Measurements from ENCODE around the gene RBM27. TPM values are rescaled to one million over a fixed set of nuclear protein-coding genes. Genes with fewer than 3 reads are reported as not detected.

Gene RBM27
- polyA plus RNA-seq, 4 donors = 6.7 to 19.0 (median 8.4) TPM

DNA sequence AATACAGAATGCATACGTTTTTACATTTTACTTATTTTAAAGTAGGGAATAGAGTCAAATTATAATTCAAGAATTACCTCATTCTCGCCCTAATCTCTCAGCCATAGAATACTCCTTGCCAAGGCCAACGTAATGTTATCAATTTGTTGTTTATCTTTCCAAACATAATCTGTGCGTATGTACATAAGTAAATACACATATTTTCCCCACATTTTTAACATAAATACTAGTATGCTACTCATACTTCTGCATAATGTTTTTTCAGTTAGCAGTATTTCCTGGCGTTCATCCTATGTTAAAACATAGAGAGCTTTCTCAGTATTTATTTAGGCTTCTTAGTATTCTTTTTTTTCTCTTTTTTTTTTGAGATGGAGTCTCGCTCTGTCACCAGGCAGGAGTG lies 28.8 kb downstream of the RBM27 start:
- Histone ChIP-seq H3K36me3 (ENCODE audit: control insufficient read depth in 3 of 3, insufficient read depth in 2 of 3, low read depth in 1 of 3, low read length in 3 of 3) (peaks cover 14 to 42% (median 15%) of the 10 kb centered on the region in 3 donors), H3K27me3 (ENCODE audit: control insufficient read depth in 3 of 3, insufficient read depth in 3 of 3, low read length in 3 of 3) (no peaks in the 10 kb centered on the region), H3K9me3 (ENCODE audit: control insufficient read depth in 2 of 2, insufficient read depth in 1 of 2, low read depth in 1 of 2, low read length in 1 of 2) (no peaks in the 10 kb centered on the region), H3K4me3 (ENCODE audit: low read depth in 1 of 3, low read length in 3 of 3) (no peak overlapping the region), H3K4me1 (ENCODE audit: control insufficient read depth in 3 of 3, insufficient read depth in 2 of 3, low read depth in 1 of 3, low read length in 2 of 3) (no peaks in the 10 kb centered on the region), H3K27ac (ENCODE audit: low read depth in 1 of 3, low read length in 2 of 3) (no peak overlapping the region)
- 80 to 85% (median 81%) methylated on average over 6 of the region's 6 CpGs for WGBS, 3 donors
- FAIRE-seq = no peak
- DNase-seq = no peak

DNA sequence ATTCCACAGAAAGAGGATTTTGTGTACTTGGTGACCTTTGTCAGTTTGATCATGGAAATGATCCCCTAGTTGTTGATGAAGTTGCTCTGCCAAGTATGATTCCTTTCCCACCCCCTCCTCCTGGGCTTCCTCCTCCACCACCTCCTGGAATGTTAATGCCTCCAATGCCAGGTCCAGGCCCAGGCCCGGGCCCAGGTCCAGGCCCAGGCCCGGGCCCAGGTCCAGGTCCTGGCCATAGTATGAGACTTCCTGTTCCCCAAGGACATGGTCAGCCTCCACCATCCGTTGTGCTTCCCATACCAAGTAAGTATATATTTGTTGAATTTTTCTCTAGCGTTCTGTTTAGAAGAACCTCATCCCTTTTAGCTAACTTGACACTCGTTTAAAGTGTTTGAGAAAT lies 30.0 kb downstream of the RBM27 start:
- no peaks in the 10 kb centered on the region for H3K9me3 ChIP-seq (ENCODE audit: control insufficient read depth in 2 of 2, insufficient read depth in 1 of 2, low read depth in 1 of 2, low read length in 1 of 2)
- no peaks in the 10 kb centered on the region for H3K27me3 ChIP-seq (ENCODE audit: control insufficient read depth in 3 of 3, insufficient read depth in 3 of 3, low read length in 3 of 3)
- DNase-seq = no peak
- no peaks in the 10 kb centered on the region for H3K4me1 ChIP-seq (ENCODE audit: control insufficient read depth in 3 of 3, insufficient read depth in 2 of 3, low read depth in 1 of 3, low read length in 2 of 3)
- no peak overlapping the region for H3K27ac ChIP-seq (ENCODE audit: low read depth in 1 of 3, low read length in 2 of 3)
- H3K4me3 ChIP-seq (ENCODE audit: low read depth in 1 of 3, low read length in 3 of 3) = no peak overlapping the region
- no peak for FAIRE-seq
- WGBS, 3 donors = 75 to 97% (median 85%) methylated on average over 5 of the region's 5 CpGs
- peaks cover 15 to 47% (median 19%) of the 10 kb centered on the region in 3 donors for H3K36me3 ChIP-seq (ENCODE audit: control insufficient read depth in 3 of 3, insufficient read depth in 2 of 3, low read depth in 1 of 3, low read length in 3 of 3)

DNA sequence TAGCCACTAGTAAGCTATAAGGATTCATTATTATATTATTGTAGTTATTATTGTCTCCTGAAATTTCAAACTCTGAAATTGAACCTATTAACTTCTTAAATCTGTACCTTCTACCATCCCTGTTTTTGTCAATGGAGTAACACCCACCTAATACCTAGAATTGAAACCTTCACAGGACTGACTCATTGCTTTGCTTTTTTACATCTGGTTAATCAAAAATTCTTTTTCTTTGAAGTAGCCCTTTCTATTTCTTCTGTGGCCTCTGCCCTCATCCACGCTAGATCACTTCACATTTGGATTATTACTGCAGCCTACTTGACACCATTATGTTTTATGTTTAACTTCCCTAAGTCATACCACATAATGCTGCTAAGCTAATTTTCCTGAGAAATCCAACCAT lies 35.6 kb downstream of the RBM27 start:
- Histone ChIP-seq H3K36me3 (ENCODE audit: control insufficient read depth in 3 of 3, insufficient read depth in 2 of 3, low read depth in 1 of 3, low read length in 3 of 3) (peaks cover 0 to 38% (median 9%) of the 10 kb centered on the region in 3 donors), H3K9me3 (ENCODE audit: control insufficient read depth in 2 of 2, insufficient read depth in 1 of 2, low read depth in 1 of 2, low read length in 1 of 2) (no peaks in the 10 kb centered on the region), H3K27ac (ENCODE audit: low read depth in 1 of 3, low read length in 2 of 3) (no peak overlapping the region), H3K4me3 (ENCODE audit: low read depth in 1 of 3, low read length in 3 of 3) (no peak overlapping the region), H3K4me1 (ENCODE audit: control insufficient read depth in 3 of 3, insufficient read depth in 2 of 3, low read depth in 1 of 3, low read length in 2 of 3) (no peaks in the 10 kb centered on the region), H3K27me3 (ENCODE audit: control insufficient read depth in 3 of 3, insufficient read depth in 3 of 3, low read length in 3 of 3) (no peaks in the 10 kb centered on the region)
- 33 to 81% (median 75%) methylated on average over 1 of the region's 1 CpG for WGBS, 3 donors
- FAIRE-seq (no peak), DNase-seq (no peak)

DNA sequence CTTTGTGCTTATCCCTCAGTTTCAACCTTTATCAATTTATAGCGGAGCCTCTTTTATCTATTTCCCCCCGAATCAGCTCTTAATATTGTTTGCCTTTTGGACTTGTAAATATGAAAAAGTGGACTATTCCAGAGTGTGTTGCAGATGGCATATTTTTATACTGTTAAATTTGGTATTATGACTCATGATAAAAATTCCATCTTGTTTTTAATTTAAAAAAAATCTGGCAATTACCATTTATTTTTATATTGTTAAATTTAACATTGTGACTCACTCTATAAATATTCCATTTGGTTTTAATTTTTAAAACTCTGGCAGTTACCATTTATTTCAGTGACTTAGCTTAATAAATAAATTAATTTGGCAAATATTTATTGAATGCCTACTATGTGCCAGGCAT lies 37.5 kb downstream of the RBM27 start:
- 77 to 90% (median 87%) methylated on average over 2 of the region's 2 CpGs for WGBS, 3 donors

DNA sequence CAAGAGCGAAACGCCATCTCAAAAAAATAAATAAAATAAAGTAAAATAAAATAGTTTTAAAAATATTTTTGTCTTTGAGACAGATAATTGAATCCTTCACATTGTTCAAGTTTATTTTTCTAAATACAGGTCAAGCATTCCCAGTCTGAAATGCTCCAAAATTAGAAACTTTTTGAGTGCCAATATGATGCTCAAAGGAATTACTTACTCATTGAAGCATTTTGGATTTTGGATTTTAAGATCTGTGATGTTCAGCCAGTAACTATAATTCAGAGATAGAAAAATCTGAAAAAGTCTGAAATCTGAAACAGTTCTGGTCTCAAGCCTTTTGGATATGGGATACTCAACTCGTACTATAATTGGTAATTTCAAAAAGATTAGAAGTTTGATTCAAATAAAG lies 39.8 kb downstream of the RBM27 start:
- Histone ChIP-seq H3K27me3 (ENCODE audit: control insufficient read depth in 3 of 3, insufficient read depth in 3 of 3, low read length in 3 of 3) (no peaks in the 10 kb centered on the region), H3K36me3 (ENCODE audit: control insufficient read depth in 3 of 3, insufficient read depth in 2 of 3, low read depth in 1 of 3, low read length in 3 of 3) (peaks cover 0 to 24% (median 9%) of the 10 kb centered on the region in 3 donors), H3K4me1 (ENCODE audit: control insufficient read depth in 3 of 3, insufficient read depth in 2 of 3, low read depth in 1 of 3, low read length in 2 of 3) (no peaks in the 10 kb centered on the region), H3K9me3 (ENCODE audit: control insufficient read depth in 2 of 2, insufficient read depth in 1 of 2, low read depth in 1 of 2, low read length in 1 of 2) (no peaks in the 10 kb centered on the region), H3K4me3 (ENCODE audit: low read depth in 1 of 3, low read length in 3 of 3) (no peak overlapping the region), H3K27ac (ENCODE audit: low read depth in 1 of 3, low read length in 2 of 3) (no peak overlapping the region)
- 89 to 97% (median 97%) methylated on average over 3 of the region's 3 CpGs for WGBS, 3 donors
- no peak for DNase-seq
- FAIRE-seq = no peak

More for the DNA sequence above, 37.5 kb downstream of the RBM27 start:
- no peaks in the 10 kb centered on the region for H3K4me1 ChIP-seq (ENCODE audit: control insufficient read depth in 3 of 3, insufficient read depth in 2 of 3, low read depth in 1 of 3, low read length in 2 of 3)
- no peaks in the 10 kb centered on the region for H3K27me3 ChIP-seq (ENCODE audit: control insufficient read depth in 3 of 3, insufficient read depth in 3 of 3, low read length in 3 of 3)
- no peak for DNase-seq
- no peak overlapping the region for H3K4me3 ChIP-seq (ENCODE audit: low read depth in 1 of 3, low read length in 3 of 3)
- peaks cover 0 to 32% (median 16%) of the 10 kb centered on the region in 3 donors for H3K36me3 ChIP-seq (ENCODE audit: control insufficient read depth in 3 of 3, insufficient read depth in 2 of 3, low read depth in 1 of 3, low read length in 3 of 3)
- no peak overlapping the region for H3K27ac ChIP-seq (ENCODE audit: low read depth in 1 of 3, low read length in 2 of 3)
- H3K9me3 ChIP-seq (ENCODE audit: control insufficient read depth in 2 of 2, insufficient read depth in 1 of 2, low read depth in 1 of 2, low read length in 1 of 2) = no peaks in the 10 kb centered on the region
- no peak for FAIRE-seq

DNA sequence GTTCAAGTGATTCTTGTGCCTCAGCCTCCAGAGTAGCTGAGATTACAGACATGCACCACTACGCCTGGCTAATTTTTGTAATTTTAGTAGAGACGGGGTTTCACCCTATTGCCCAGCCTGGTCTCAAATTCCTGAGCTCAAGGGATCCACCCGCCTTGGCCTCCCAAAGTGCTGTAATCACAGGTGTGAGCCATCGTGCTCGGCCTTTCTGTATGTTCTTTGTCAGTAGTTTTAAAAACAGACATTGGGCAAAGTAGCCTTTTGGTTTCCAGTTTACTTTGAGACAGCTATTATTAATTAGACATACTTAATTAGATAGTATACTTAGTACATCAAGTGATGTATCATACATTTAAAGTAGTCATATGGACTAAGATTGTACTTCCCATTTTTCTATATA lies 45.2 kb downstream of the RBM27 start:
- Histone ChIP-seq H3K4me1 (ENCODE audit: control insufficient read depth in 3 of 3, insufficient read depth in 2 of 3, low read depth in 1 of 3, low read length in 2 of 3) (no peaks in the 10 kb centered on the region), H3K9me3 (ENCODE audit: control insufficient read depth in 2 of 2, insufficient read depth in 1 of 2, low read depth in 1 of 2, low read length in 1 of 2) (no peaks in the 10 kb centered on the region), H3K27me3 (ENCODE audit: control insufficient read depth in 3 of 3, insufficient read depth in 3 of 3, low read length in 3 of 3) (no peaks in the 10 kb centered on the region), H3K4me3 (ENCODE audit: low read depth in 1 of 3, low read length in 3 of 3) (no peak overlapping the region), H3K36me3 (ENCODE audit: control insufficient read depth in 3 of 3, insufficient read depth in 2 of 3, low read depth in 1 of 3, low read length in 3 of 3) (peaks cover 2 to 24% (median 15%) of the 10 kb centered on the region in 3 donors), H3K27ac (ENCODE audit: low read depth in 1 of 3, low read length in 2 of 3) (no peak overlapping the region)
- FAIRE-seq (no peak), DNase-seq (no peak)
- WGBS, 3 donors = 94 to 96% (median 96%) methylated on average over 5 of the region's 5 CpGs

DNA sequence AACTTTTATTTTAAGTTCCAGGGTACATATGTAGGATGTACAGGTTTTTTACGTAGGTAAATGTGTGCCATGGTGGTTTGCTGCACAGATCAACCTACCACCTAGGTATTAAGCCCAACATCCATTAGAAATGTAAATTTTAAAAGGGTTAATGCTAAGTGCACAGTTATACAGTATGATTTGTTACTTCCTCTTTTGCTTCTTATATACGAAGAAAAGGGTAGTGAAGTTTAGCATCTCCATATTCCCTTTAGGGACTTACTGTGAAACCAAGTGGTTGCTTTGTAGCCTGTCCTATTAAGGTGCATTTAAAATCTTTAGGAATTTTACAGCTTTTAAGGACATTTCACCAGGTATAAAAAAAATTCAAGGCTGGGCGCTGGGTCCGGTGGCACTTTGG lies 46.4 kb downstream of the RBM27 start:
- Histone ChIP-seq H3K27me3 (ENCODE audit: control insufficient read depth in 3 of 3, insufficient read depth in 3 of 3, low read length in 3 of 3) (no peaks in the 10 kb centered on the region), H3K4me3 (ENCODE audit: low read depth in 1 of 3, low read length in 3 of 3) (no peak overlapping the region), H3K4me1 (ENCODE audit: control insufficient read depth in 3 of 3, insufficient read depth in 2 of 3, low read depth in 1 of 3, low read length in 2 of 3) (no peaks in the 10 kb centered on the region), H3K27ac (ENCODE audit: low read depth in 1 of 3, low read length in 2 of 3) (no peak overlapping the region), H3K36me3 (ENCODE audit: control insufficient read depth in 3 of 3, insufficient read depth in 2 of 3, low read depth in 1 of 3, low read length in 3 of 3) (peaks cover 2 to 21% (median 18%) of the 10 kb centered on the region in 3 donors), H3K9me3 (ENCODE audit: control insufficient read depth in 2 of 2, insufficient read depth in 1 of 2, low read depth in 1 of 2, low read length in 1 of 2) (no peaks in the 10 kb centered on the region)
- FAIRE-seq = no peak
- no peak for DNase-seq
- 93 to 98% (median 97%) methylated on average over 4 of the region's 4 CpGs for WGBS, 3 donors

Other genes with a start within 250 kb of the RBM27 start
- under 1 TPM in 2 of 4 donors, not detected in 2; 0.33 to 0.38 TPM for gene PLAC8L1, start 98.0 kb upstream of the RBM27 start, polyA plus RNA-seq
- 10 to 100 TPM; 19.2 to 77.1 (median 35.2) TPM for gene LARS1, start 21.0 kb upstream of the RBM27 start, polyA plus RNA-seq
- under 1 TPM in 2 of 4 donors, not detected in 2; 0.03 to 0.04 TPM for gene POU4F3, start 135.2 kb downstream of the RBM27 start, polyA plus RNA-seq
- gene TCERG1, start 243.7 kb downstream of the RBM27 start, polyA plus RNA-seq = 10 to 100 TPM; 22.2 to 75.3 (median 28.8) TPM